IPS-18a (cell line): ENCODE data around the gene RAP1A.
"Not testable (repeated sequence)": the region's sequence is repeated elsewhere in the genome, so short reads cannot be mapped to it uniquely, and the experiment has no call there.

Experiments
- H3K27ac ChIP-seq: one replicate; pipeline ENCODE4 v1.5.1; 2013; ENCODE audit warnings: low read length
- H3K27me3 ChIP-seq: one replicate; pipeline ENCODE4 v1.6.1; 2013; ENCODE audit warnings: mild to moderate bottlenecking, low read length; ENCODE audit not compliant: control insufficient read depth, insufficient read depth
- H3K36me3 ChIP-seq: one replicate; pipeline ENCODE4 v1.6.1; 2013; ENCODE audit warnings: low read depth, low read length; ENCODE audit not compliant: control insufficient read depth
- H3K4me1 ChIP-seq: one replicate; pipeline ENCODE4 v1.6.1; 2013; ENCODE audit warnings: low read depth, low read length; ENCODE audit not compliant: control insufficient read depth
- H3K4me3 ChIP-seq: one replicate; pipeline ENCODE4 v1.5.1; 2013; ENCODE audit warnings: low read length
- H3K9ac ChIP-seq: one replicate; pipeline ENCODE4 v1.6.1; 2013; ENCODE audit warnings: mild to moderate bottlenecking, low read length, moderate library complexity
- H3K9me3 ChIP-seq: one replicate; pipeline ENCODE4 v1.6.1; 2013; ENCODE audit warnings: low read depth, low read length; ENCODE audit not compliant: control insufficient read depth

The RAP1A gene

DNA sequence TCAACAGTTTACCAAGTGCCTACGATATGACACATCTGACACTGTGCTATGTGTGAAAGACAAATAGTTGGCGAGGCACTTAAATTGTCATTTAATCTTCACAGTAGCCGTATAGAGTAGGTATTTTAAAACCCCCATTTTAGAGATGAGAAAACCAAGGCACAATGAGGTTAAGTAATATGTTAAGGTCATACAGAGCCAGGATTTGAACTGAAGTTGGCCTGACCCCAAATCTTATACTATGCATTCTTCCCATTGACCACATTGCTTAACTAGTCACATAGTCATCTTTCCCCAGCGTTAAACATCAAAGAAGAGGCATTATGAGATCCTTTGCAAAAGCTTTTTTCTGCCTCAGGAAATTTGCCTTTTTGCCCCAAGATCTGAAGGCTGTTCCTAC lies 115.7 kb downstream of the RAP1A start:
- no peaks in the 10 kb centered on the region for H3K9me3 ChIP-seq
- H3K27ac ChIP-seq, result no peak overlapping the region

DNA sequence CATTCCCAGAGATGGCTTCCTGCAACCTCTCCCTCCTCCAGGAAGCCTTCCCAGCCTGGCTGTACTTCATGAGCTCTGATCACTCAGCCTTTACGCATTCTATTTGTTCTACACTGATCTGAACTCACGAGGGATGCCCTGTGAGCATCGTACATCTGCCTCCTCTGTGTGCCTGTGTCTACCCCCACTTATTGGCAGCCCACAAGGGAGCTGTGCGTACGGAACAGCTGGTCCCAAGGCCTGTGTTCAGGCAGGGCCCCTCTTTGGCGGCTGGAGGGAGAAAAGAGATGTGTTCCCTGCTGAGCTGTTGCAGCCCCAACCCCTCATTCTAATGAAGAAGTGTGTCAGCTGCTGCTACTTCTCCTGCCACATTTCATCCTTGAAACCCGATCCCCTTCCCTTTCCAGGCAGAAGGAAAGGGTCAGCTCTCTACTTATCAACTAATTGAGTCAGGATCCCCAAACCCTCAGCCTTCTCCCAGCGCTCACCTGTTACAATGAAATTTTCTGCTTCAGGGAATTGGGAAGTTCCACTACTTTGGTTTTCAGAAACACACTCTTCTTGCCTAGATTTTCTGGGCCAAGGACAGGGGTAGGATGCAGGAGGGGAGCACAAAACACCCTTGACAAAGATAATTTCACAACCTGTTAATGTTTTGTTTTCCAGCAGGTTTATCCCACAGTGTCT lies 116.4 kb downstream of the RAP1A start:
- Histone ChIP-seq H3K27me3 (peaks cover 18% of the 10 kb centered on the region), H3K4me3 (peak overlapping the region; percentile 11), H3K4me1 (peaks cover 31% of the 10 kb centered on the region), H3K27ac (no peak overlapping the region), H3K9ac (no peak overlapping the region), H3K36me3 (no peaks in the 10 kb centered on the region), H3K9me3 (no peaks in the 10 kb centered on the region)

More for the DNA sequence above, 115.7 kb downstream of the RAP1A start:
- Histone ChIP-seq H3K4me3 (no peak overlapping the region), H3K4me1 (peaks cover 31% of the 10 kb centered on the region), H3K9ac (no peak overlapping the region), H3K36me3 (no peaks in the 10 kb centered on the region), H3K27me3 (peaks cover 15% of the 10 kb centered on the region)

DNA sequence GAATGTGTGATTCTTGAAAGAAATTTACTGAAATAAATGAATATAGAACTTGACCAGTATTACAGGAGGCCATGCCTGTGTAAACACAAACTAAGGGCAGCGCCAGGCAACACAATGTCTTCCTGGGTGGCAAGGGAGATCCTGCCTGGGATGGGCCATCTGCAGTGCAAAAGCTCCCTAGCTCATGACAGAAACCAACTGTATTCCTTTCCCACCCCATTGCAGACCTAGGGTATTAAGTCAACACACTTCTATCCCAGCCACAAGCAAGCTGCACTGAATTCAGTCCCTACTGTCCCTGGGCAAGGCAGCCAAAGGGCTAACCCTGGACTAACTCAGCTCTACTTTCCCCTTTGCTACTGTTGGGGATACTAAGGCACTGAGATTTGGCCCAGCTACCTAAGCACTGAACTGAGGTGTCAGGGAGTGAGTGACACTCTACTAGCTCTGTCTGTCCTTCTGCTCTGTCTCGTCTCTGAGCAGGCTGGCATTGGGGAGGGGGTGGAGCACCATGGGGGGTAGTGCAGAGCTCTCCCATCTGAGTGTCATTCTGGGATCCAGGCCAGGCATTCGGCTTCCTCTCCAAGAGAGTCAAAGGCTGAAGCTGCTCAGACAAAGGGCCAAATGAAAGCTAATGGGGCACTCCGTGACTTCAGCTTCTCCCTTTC lies 117.1 kb downstream of the RAP1A start:
- no peaks in the 10 kb centered on the region for H3K9me3 ChIP-seq
- no peaks in the 10 kb centered on the region for H3K36me3 ChIP-seq
- no peak overlapping the region for H3K27ac ChIP-seq
- H3K4me1 ChIP-seq, result peaks cover 31% of the 10 kb centered on the region
- no peak overlapping the region for H3K9ac ChIP-seq
- peak overlapping the region; percentile 75 for H3K4me3 ChIP-seq
- H3K27me3 ChIP-seq, result peaks cover 25% of the 10 kb centered on the region

DNA sequence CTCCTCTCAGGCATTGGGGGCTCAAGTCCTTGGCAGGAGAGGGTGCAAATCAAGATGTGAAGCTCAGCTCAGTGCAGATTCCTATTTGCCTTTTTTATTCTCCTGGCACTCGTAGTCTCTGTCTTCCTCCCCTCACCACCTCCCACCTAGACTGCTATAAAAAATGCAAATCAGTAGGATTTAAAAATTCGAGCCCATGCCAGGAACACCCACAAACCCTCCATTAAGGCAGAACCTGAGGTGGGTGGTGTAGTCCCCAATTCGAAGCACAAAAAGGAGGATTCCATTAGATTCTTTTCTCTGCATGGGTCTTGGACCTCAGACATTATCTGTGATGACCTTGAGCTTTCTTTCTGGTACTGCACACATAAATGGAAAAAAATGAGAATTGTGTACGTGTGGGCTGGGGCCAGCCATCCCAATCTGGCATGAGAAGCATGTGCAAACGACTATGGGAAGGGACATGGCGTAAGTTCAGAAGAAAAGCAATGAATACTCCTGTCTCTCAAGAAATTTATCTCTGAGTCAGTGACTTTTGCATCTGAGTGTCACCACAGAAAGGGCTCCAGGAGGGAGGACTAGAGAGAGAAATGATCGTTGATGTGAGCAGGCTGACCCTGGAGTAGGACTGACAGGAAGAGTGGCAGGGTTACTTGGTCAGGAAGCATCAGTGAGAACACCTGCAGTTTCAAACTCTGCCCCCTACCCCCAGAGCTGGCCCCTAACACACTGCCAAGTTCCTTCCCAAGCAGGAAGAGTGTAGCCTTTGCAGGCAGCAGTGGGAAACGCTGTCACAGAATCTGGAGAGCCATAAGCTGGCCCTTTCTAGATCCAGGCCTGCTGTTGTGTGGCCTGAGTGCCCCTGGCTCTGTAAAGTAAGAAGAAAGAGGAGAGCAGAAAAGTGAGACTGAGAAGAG lies 117.9 kb downstream of the RAP1A start:
- Histone ChIP-seq H3K4me1 (peaks cover 31% of the 10 kb centered on the region), H3K36me3 (no peaks in the 10 kb centered on the region), H3K27me3 (peaks cover 33% of the 10 kb centered on the region), H3K27ac (no peak overlapping the region), H3K9ac (no peak overlapping the region), H3K4me3 (peak overlapping the region; percentile 75), H3K9me3 (no peaks in the 10 kb centered on the region)

DNA sequence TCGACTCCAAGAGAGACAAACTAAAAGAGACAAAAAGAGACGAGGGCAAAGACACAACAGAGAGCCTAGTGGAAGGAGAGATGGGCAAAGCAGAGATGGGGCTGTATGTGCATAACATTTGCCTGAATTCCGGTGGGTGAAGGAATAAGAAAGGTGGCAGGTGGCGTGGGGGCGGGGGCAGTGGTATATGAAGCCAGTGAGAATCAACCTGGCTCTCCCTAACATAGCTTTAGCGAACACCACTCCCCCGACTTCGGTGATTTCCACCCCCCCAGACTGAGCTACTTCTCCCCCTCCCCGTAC lies 118.5 kb downstream of the RAP1A start:
- peaks cover 31% of the 10 kb centered on the region for H3K4me1 ChIP-seq
- no peaks in the 10 kb centered on the region for H3K9me3 ChIP-seq
- no peak overlapping the region for H3K27ac ChIP-seq
- peaks cover 36% of the 10 kb centered on the region for H3K27me3 ChIP-seq
- no peak overlapping the region for H3K9ac ChIP-seq
- peak overlapping the region; percentile 75 for H3K4me3 ChIP-seq
- H3K36me3 ChIP-seq, result no peaks in the 10 kb centered on the region

DNA sequence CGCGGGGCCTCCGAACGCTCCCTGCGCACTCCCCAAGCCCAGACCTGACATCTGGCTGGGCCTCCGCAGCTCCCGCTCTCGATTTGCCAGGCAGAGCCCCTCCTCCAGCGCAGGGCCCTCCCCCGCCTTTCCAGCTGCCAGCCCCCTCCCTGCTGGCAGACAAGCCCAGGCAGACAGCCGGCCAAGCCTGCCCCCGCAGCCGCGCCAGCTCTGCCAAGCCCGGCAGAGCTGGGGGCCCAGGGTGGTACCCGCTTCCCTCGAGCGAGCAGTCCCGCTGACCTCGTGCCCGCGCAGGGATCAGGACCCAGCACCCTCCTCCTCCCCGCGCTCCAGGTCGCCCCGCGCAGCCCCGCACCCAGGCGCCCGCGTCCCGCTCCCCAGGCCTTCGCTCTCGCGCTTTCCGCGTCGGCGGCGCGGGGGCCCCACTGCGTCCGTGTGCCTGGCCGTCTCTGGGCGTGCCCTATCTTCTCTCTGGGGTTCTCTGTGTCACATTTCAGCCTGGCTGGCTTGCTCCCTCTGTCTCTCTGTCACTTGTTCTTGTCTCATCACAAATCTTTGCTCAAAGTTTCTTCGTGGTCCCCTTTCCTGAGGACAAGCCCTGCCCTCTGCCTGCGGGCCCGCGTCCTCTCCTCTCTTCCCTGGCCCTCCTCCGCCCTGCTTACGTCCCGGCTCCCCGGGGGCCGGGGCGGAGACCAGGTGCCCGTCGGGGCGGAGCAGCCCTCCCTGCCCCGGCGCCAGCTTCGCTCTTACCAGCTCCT lies 119.0 kb downstream of the RAP1A start:
- H3K9me3 ChIP-seq, result no peaks in the 10 kb centered on the region
- H3K4me3 ChIP-seq, result peak overlapping the region; percentile 75
- H3K9ac ChIP-seq, result peak overlapping the region; percentile 34
- H3K27me3 ChIP-seq, result peaks cover 36% of the 10 kb centered on the region
- no peaks in the 10 kb centered on the region for H3K36me3 ChIP-seq
- H3K4me1 ChIP-seq, result peaks cover 31% of the 10 kb centered on the region
- H3K27ac ChIP-seq, result no peak overlapping the region

DNA sequence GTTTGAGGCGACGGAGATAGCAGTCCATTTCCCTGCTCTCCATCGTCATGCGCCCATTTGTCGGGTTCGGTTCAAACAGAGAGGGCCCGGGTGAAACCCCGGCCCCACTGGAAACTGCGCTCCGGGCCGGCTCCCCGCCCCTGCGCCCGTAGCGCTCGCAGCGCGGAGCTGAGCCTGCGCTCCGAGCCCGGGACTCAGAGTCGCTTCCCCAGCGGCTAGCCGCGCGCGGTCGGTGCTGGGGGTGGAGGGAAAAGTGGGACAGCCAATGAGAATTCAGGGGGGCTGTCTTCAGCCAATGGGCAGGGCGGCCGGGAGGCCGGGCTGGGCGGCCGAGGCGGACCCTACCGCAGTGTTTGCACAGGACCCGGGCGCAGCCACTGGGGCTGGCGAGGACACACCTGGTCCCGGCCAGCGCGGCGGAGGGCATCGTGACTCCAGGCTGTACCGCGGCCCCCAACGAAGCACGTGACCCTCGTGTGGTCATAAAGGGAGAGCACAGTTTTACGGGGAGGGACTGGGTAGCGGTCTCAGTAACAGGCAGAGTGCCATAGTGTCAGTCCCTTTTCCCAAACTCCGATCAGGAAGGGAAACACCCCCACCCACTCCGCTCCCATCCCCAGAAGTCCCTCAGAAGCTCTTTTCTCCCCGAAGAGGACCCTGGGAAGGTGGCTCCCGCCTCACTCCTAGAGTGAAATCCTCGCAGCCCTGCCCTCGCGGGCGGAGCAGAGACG lies 119.8 kb downstream of the RAP1A start, which contains the start of gene INKA2:
INKA2 (minus strand) TSS at position 202 of the 731 bp plus-strand sequence; CDS start at position 49, 153 bp downstream.
- H3K27me3 ChIP-seq, result peaks cover 36% of the 10 kb centered on the region
- H3K9me3 ChIP-seq, result no peaks in the 10 kb centered on the region
- H3K9ac ChIP-seq, result peak within 1 kb of the TSS; percentile 36
- H3K36me3 ChIP-seq, result no peaks in the 10 kb centered on the region
- H3K4me1 ChIP-seq, result peaks cover 31% of the 10 kb centered on the region
- H3K27ac ChIP-seq, result no peak within 1 kb of the TSS
- H3K4me3 ChIP-seq, result peak within 1 kb of the TSS; percentile 75

DNA sequence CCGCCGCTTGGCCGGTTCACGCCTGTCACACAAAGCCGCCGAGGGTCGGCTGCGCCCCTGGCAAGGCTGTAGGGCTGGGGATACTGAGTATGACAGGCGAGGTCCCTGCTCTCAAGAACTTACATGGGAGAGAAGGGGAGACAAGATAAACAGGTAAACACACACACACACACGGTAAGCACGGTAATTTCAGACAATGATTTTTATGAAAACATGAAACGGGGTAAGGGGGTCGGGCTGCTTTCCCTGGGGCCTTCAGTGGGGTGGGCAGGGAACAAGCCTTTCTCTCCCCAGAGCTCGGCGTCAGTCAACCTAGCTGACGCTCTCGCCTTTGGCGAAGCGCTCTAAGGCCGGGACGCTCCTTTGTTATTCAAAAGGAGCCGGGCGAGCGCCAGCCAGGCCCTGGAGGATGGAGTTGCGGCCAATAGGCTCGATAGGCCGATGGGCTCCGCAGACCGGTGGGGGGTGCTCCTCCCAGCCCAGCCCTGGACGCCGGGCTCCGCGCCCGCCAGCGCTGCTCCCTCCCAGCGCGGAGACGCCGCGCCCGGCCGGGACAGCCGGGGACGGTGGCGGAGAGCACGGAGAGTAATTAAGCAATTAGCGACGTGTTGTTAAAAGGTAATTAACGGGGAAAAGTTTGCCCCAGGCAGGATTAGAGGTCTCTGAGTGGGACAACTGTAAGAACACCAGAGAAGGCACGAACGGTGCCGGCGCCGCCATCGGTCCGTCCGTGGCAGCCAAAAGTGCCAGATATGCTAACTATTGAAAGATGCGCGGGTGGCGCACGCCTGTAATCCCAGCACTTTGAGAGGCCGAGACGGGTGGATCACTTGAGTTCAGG lies 120.6 kb downstream of the RAP1A start:
- Histone ChIP-seq H3K27ac (no peak overlapping the region), H3K27me3 (peaks cover 36% of the 10 kb centered on the region), H3K9ac (peak overlapping the region; percentile 36), H3K4me3 (peak overlapping the region; percentile 75), H3K9me3 (no peaks in the 10 kb centered on the region), H3K4me1 (peaks cover 31% of the 10 kb centered on the region), H3K36me3 (no peaks in the 10 kb centered on the region)

DNA sequence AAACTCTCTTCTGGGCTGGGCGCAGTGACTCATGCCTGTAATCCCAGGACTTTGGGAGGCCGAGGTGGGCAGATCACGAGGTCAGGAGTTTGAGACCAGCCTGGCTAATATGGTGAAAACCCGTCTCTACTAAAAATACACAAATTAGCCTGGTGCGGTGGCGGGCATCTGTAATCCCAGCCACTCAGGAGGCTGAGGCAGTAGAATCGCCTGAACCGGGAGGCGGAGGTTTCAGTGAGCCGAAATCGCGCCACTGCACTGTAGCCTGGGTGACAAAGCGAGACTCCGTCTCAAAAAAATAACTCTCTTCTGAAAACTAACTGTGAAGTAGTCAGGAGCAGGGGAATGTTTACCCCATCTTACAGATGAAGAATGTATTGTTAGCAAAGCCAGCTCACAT lies 122.7 kb downstream of the RAP1A start:
- not testable (repeated sequence) for H3K4me3 ChIP-seq, H3K9ac ChIP-seq, H3K36me3 ChIP-seq, H3K9me3 ChIP-seq, H3K27ac ChIP-seq
- Histone ChIP-seq H3K4me1 (peaks cover 11% of the 10 kb centered on the region), H3K27me3 (peaks cover 32% of the 10 kb centered on the region)

DNA sequence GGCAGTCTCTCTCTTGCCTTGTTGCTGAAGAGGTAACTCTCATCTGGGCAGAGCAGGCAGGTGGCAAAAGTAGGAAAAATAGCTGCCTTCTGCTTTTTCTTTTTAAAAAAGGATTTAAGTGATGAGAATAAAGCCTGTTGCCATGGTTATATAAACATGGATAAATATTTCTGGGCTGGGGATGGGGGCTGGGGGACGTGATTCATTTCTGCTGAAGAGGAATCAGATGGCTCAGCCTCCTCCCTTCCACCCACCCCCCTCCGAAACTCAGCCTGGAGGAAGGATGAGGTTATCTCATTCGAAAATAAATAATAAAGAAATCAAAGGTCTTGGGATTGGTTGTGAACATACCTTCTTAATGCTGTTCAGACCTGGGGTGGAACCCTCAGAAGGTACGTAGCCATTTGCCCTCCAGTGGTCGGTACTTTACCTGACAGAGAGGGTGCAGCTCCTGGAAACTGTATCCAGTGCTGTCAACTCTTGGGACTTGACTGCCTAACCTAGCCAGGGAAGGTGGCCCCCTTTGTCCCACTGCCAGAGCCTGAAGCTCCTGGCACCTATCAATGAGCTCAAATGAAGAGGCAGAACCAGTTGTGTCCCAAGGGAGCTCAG lies 123.5 kb downstream of the RAP1A start:
- peaks cover 25% of the 10 kb centered on the region for H3K27me3 ChIP-seq
- peaks cover 4% of the 10 kb centered on the region for H3K4me1 ChIP-seq

More for the DNA sequence above, 123.5 kb downstream of the RAP1A start:
- Histone ChIP-seq H3K36me3 (no peaks in the 10 kb centered on the region), H3K9ac (no peak overlapping the region), H3K27ac (no peak overlapping the region), H3K9me3 (no peaks in the 10 kb centered on the region), H3K4me3 (no peak overlapping the region)
